H1 (cell line): ENCODE data around the gene LMO4. TPM values are rescaled to one million over a fixed set of nuclear protein-coding genes. Genes with fewer than 3 reads are reported as not detected.

Experiments
- CTCF ChIA-PET: fragments of 300-600 bp; sonication (Branson Sonifier 250); formaldehyde crosslinking; loops from one replicate; lab custom pipeline; 2021; ENCODE audit not compliant: partially characterized antibody; lab: Charles Lee
- POLR2A ChIA-PET: fragments of 300-600 bp; sonication (Branson Sonifier 250); formaldehyde crosslinking; loops from one replicate; lab custom pipeline; 2021; ENCODE audit warnings: inconsistent platforms; ENCODE audit not compliant: partially characterized antibody; lab: Charles Lee
- DNase-seq, 2 experiments: peaks; one replicate each; pipeline versions ENCODE4 v3.0.0 to v3.0.0-alpha.2; 2010 to 2022; ENCODE audit warnings: low spot score in 2 of 2, low read depth in 1 of 2, mixed read lengths in 1 of 2
- FAIRE-seq: peaks from 2 replicates; lab custom pipeline; 2011; peaks lifted over from hg19 to GRCh38; lab: Jason Lieb, UNC
- H2AFZ ChIP-seq: 2 replicates; pipeline ENCODE4 v1.8.1; 2012; ENCODE audit warnings: low read length, inconsistent platforms
- H2AK5ac ChIP-seq: 2 replicates; pipeline ENCODE4 v1.6.1; 2013; ENCODE audit warnings: low read depth, low read length
- H2BK120ac ChIP-seq: replicated peaks from 2 replicates; pipeline ENCODE3; 2013; ENCODE audit warnings: low read depth, low read length, inconsistent platforms
- H2BK12ac ChIP-seq: 2 replicates; pipeline ENCODE4 v1.6.1; 2013; ENCODE audit warnings: low read depth, low read length
- H2BK15ac ChIP-seq: 2 replicates; pipeline ENCODE4 v1.6.1; 2013; ENCODE audit warnings: low read length
- H2BK20ac ChIP-seq: 2 replicates; pipeline ENCODE4 v1.6.1; 2013; ENCODE audit warnings: low read length
- H2BK5ac ChIP-seq: 2 replicates; pipeline ENCODE4 v1.6.1; 2013; ENCODE audit warnings: low read depth, low read length
- H3K14ac ChIP-seq: 2 replicates; pipeline ENCODE4 v1.6.1; 2013; ENCODE audit warnings: inconsistent platforms; ENCODE audit not compliant: insufficient read length
- H3K18ac ChIP-seq: 2 replicates; pipeline ENCODE4 v1.6.1; 2013; ENCODE audit warnings: low read length; ENCODE audit errors: extremely low read depth
- H3K23ac ChIP-seq: 2 replicates; pipeline ENCODE4 v1.6.1; 2013; ENCODE audit warnings: inconsistent platforms; ENCODE audit not compliant: insufficient read length
- H3K23me2 ChIP-seq: 2 replicates; pipeline ENCODE4 v1.6.1; 2013; ENCODE audit warnings: low read depth, low read length
- H3K27ac ChIP-seq: 2 replicates; pipeline ENCODE4 v1.6.1; 2011; ENCODE audit warnings: low read depth, low read length, inconsistent platforms
- H3K27me3 ChIP-seq, 4 experiments: replicated peaks in 1 of 4; 1 replicate in 1 of 4; 2 replicates in 3 of 4; pipeline versions ENCODE4 v1.6.1 to v1.8.1; 2011 to 2013; ENCODE audit warnings: low read length in 3 of 4, mild to moderate bottlenecking in 3 of 4, inconsistent platforms in 2 of 4, mixed read lengths in 2 of 4, moderate library complexity in 1 of 4; ENCODE audit not compliant: control insufficient read depth in 3 of 4, insufficient read depth in 3 of 4; ENCODE audit errors: extremely low read depth in 1 of 4
- H3K36me3 ChIP-seq, 4 experiments: 2 replicates each; pipeline versions ENCODE4 v1.6.1 to v1.8.1; 2011 to 2013; ENCODE audit warnings: mild to moderate bottlenecking in 4 of 4, low read length in 3 of 4, moderate library complexity in 2 of 4, control low read depth in 1 of 4, inconsistent platforms in 1 of 4; ENCODE audit not compliant: insufficient read depth in 4 of 4, control insufficient read depth in 2 of 4
- H3K4ac ChIP-seq: replicated peaks from 2 replicates; pipeline ENCODE3; 2013; ENCODE audit warnings: low read length, low read depth, mixed read lengths, inconsistent platforms; ENCODE audit not compliant: insufficient read length
- H3K4me1 ChIP-seq, 4 experiments: replicated peaks in 1 of 4; 1 replicate in 1 of 4; 2 replicates in 3 of 4; pipeline versions ENCODE4 v1.6.1 to v1.8.1; 2011 to 2013; ENCODE audit warnings: low read length in 3 of 4, inconsistent platforms in 2 of 4, mixed read lengths in 1 of 4; ENCODE audit not compliant: insufficient read depth in 4 of 4, control insufficient read depth in 3 of 4
- H3K4me2 ChIP-seq, 2 experiments: 2 replicates each; pipeline versions ENCODE4 v1.6.1 to v1.8.1; 2011 to 2013; ENCODE audit warnings: low read depth in 2 of 2, low read length in 2 of 2, control low read depth in 1 of 2, inconsistent platforms in 1 of 2, mild to moderate bottlenecking in 1 of 2; ENCODE audit not compliant: insufficient read depth in 1 of 2
- H3K4me3 ChIP-seq, 4 experiments: fragments of 200-600, 300-600 bp in 1 of 4; sonication (generic), shearing (Covaris generic), sonication (Bioruptor Twin) in 1 of 4; 2 replicates each; pipeline versions ENCODE4 v1.5.1 to v1.8.1; 2011 to 2016; ENCODE audit warnings: low read length in 4 of 4, low read depth in 3 of 4, control low read depth in 2 of 4, inconsistent platforms in 2 of 4, mild to moderate bottlenecking in 2 of 4, mixed read lengths in 1 of 4, moderate library complexity in 1 of 4; ENCODE audit not compliant: insufficient read depth in 2 of 4; ENCODE audit errors: extremely low read depth in 1 of 4
- H3K56ac ChIP-seq: replicated peaks from 2 replicates; pipeline ENCODE3; 2013; ENCODE audit warnings: low read depth, mild to moderate bottlenecking, mixed read lengths, low read length, inconsistent platforms; ENCODE audit not compliant: insufficient read length
- H3K79me1 ChIP-seq: 2 replicates; pipeline ENCODE4 v1.6.1; 2013; ENCODE audit warnings: low read depth, low read length, control low read depth
- H3K79me2 ChIP-seq, 2 experiments: 2 replicates each; pipeline versions ENCODE4 v1.6.1 to v1.8.1; 2012 to 2013; ENCODE audit warnings: low read length in 2 of 2, mild to moderate bottlenecking in 2 of 2, inconsistent platforms in 1 of 2; ENCODE audit not compliant: insufficient read depth in 2 of 2, control insufficient read depth in 1 of 2
- H3K9ac ChIP-seq, 4 experiments: replicated peaks in 1 of 4; 1 replicate in 1 of 4; 2 replicates in 3 of 4; pipeline versions ENCODE4 v1.6.1 to v1.8.1; 2011 to 2013; ENCODE audit warnings: low read depth in 3 of 4, low read length in 3 of 4, control low read depth in 2 of 4, mild to moderate bottlenecking in 2 of 4, moderate library complexity in 2 of 4, inconsistent platforms in 1 of 4; ENCODE audit errors: extremely low read depth in 1 of 4
- H3K9me3 ChIP-seq, 2 experiments: 2 replicates each; pipeline versions ENCODE4 v1.6.1 to v1.8.1; 2012 to 2013; ENCODE audit warnings: mild to moderate bottlenecking in 2 of 2, moderate library complexity in 2 of 2, control low read depth in 1 of 2, inconsistent platforms in 1 of 2, low read depth in 1 of 2, low read length in 1 of 2, mixed read lengths in 1 of 2; ENCODE audit not compliant: insufficient read depth in 2 of 2
- H4K20me1 ChIP-seq, 2 experiments: replicated peaks in 1 of 2; 2 replicates each; pipeline versions ENCODE3 to v1.8.1; 2011 to 2013; ENCODE audit warnings: inconsistent platforms in 2 of 2, low read length in 2 of 2, mild to moderate bottlenecking in 1 of 2; ENCODE audit not compliant: insufficient read depth in 2 of 2, control insufficient read depth in 1 of 2
- H4K5ac ChIP-seq: 2 replicates; pipeline ENCODE4 v1.6.1; 2013; ENCODE audit warnings: low read length, low read depth, mixed read lengths, inconsistent platforms; ENCODE audit not compliant: insufficient read length
- H4K8ac ChIP-seq: 2 replicates; pipeline ENCODE4 v1.8.0; 2013; ENCODE audit warnings: mild to moderate bottlenecking, moderate library complexity, low read length, inconsistent platforms; ENCODE audit not compliant: insufficient read depth; ENCODE audit errors: extremely low read depth
- H4K91ac ChIP-seq: replicated peaks from 2 replicates; pipeline ENCODE3; 2013; ENCODE audit warnings: low read length, mixed read lengths, inconsistent platforms; ENCODE audit not compliant: insufficient read length
- ASH2L ChIP-seq: fragments of 200-600, 300-600 bp; sonication (generic); IDR thresholded peaks from one replicate; pipeline ENCODE4 v1.7.1; 2017; ENCODE audit warnings: low read length
- ATF3 ChIP-seq: IDR thresholded peaks from 2 replicates; pipeline ENCODE4 v1.6.1; 2011; ENCODE audit warnings: low read depth, mild to moderate bottlenecking, low read length; ENCODE audit not compliant: insufficient read depth
- BCL11A ChIP-seq, 2 experiments: IDR thresholded peaks; one replicate each; pipeline ENCODE4 v1.6.1; 2011; ENCODE audit warnings: low read depth in 2 of 2, low read length in 2 of 2, mild to moderate bottlenecking in 2 of 2
- KDM1A ChIP-seq: fragments of 200-600, 300-600 bp; sonication (generic); IDR thresholded peaks from 2 replicates; pipeline ENCODE4 v1.7.1; 2016; ENCODE audit warnings: mild to moderate bottlenecking, low read length, borderline replicate concordance
- MAFK ChIP-seq: IDR thresholded peaks from 2 replicates; pipeline ENCODE4 v1.6.1; 2012; ENCODE audit warnings: low read depth, mild to moderate bottlenecking, improper control_type of control experiment, low read length
- NANOG ChIP-seq: IDR thresholded peaks from 2 replicates; pipeline ENCODE4 v1.6.1; 2011; ENCODE audit warnings: low read length, low read depth, mild to moderate bottlenecking, inconsistent platforms; ENCODE audit not compliant: insufficient read depth, poor library complexity, severe bottlenecking
- POLR2A ChIP-seq, 2 experiments: IDR thresholded peaks; 1 replicate in 1 of 2; 2 replicates in 1 of 2; pipeline ENCODE4 v1.6.1; 2011; ENCODE audit warnings: low read depth in 2 of 2, low read length in 2 of 2, mild to moderate bottlenecking in 2 of 2; ENCODE audit errors: control extremely low read depth in 1 of 2
- POU5F1 ChIP-seq: IDR thresholded peaks from 2 replicates; pipeline ENCODE4 v1.6.1; 2011; ENCODE audit warnings: low read depth, mild to moderate bottlenecking, low read length, moderate library complexity
- RBBP5 ChIP-seq: IDR thresholded peaks from 2 replicates; pipeline ENCODE4 v1.7.1; 2012; ENCODE audit warnings: low read depth, mild to moderate bottlenecking, inconsistent platforms, low read length, moderate library complexity, borderline replicate concordance
- SIRT6 ChIP-seq: IDR thresholded peaks from one replicate; pipeline ENCODE4 v1.7.1; 2012; ENCODE audit warnings: low read length, inconsistent platforms
- SP1 ChIP-seq: IDR thresholded peaks from 2 replicates; pipeline ENCODE4 v1.6.1; 2011; ENCODE audit warnings: low read depth, low read length
- SRF ChIP-seq: IDR thresholded peaks from 2 replicates; pipeline ENCODE4 v1.6.1; 2011; ENCODE audit warnings: mild to moderate bottlenecking, low read depth, low read length, moderate library complexity
- ZNF274 ChIP-seq: IDR thresholded peaks from 2 replicates; pipeline ENCODE4 v1.7.0; 2012; ENCODE audit warnings: low read length, borderline replicate concordance; ENCODE audit errors: extremely low read depth
- WGBS, 2 experiments: shearing (Covaris generic) in 1 of 2; methylation state at CpG; one replicate each; pipeline versions ENCODE4 v1.1.6 to v1.1.7; 2013 to 2015; ENCODE audit warnings: low lambda C conversion rate in 2 of 2, mixed read lengths in 2 of 2, inconsistent platforms in 1 of 2, low coverage in 1 of 2, missing lambda C conversion rate in 1 of 2; ENCODE audit not compliant: insufficient replicate concordance in 2 of 2, insufficient coverage in 1 of 2, insufficient read length in 1 of 2; ENCODE audit errors: extremely low coverage in 1 of 2, missing lambda C conversion rate in 1 of 2; 5-methylcytosine and 5-hydroxymethylcytosine counted together
- polyA plus RNA-seq, 7 experiments: library from polyadenylated mRNA; depleted of rRNA in 3 of 7; stranded (reverse) in 5 of 7; unstranded in 2 of 7; fragments of >200 nt in 5 of 7; fragments of 200-250 nt in 2 of 7; gene quantifications; 1 replicate in 5 of 7; 2 replicates in 1 of 7; 4 replicates in 1 of 7; pipeline versions ENCODE4 v1.2.1 to v1.2.3, GENCODE V29; 2011 to 2013; ENCODE audit warnings: missing spikeins in 2 of 7, mixed read lengths in 2 of 7
- total RNA-seq: library from RNA; stranded (reverse); fragmentation: NEBNext Ultra II Directional; extraction: Animal tissue kit (Norgen Biotek cat#: 25700); gene quantifications from 2 replicates; pipeline ENCODE4 v1.2.1, GENCODE V29; 2021

LMO4 gene
- total and polyA plus RNA-seq, 2 of the 8 experiments (the other 6 are each of a cell fraction or from before 2014, with no cell fraction given), result 71.7 to 98.7 TPM

- CTCF ChIA-PET, result interaction anchor here (0.8 to 1.3 kb wide), 4 partner anchors 11 to 640 kb away, joined by 3 to 8 read pairs (median 4); no protein-coding TSS in a partner anchor
- no peak overlapping the region for H2AFZ ChIP-seq
- no peak for FAIRE-seq
These were observed 14.6 kb upstream of the LMO4 start for GRCh38 chr1:87314091-87314490.

More at GRCh38 chr1:87314091-87314490, 14.6 kb upstream of the LMO4 start:
- no peaks in the 10 kb centered on the region for H3K79me1 ChIP-seq
- H3K4ac ChIP-seq, result no peak overlapping the region
- H3K56ac ChIP-seq, result no peak overlapping the region
- no peaks in the 10 kb centered on the region for H3K9me3 ChIP-seq
- no peak overlapping the region for H2BK12ac ChIP-seq
- H3K36me3 ChIP-seq, result no peaks in the 10 kb centered on the region
- no peak overlapping the region for H2BK20ac ChIP-seq
- 86% methylated on average over 6 of the region's 6 CpGs; no CpG with 5 or more reads in 1 of the 2 experiments for WGBS, 2 experiments
- H4K8ac ChIP-seq, result no peak overlapping the region
- no peak overlapping the region for H2BK15ac ChIP-seq
- no peaks in the 10 kb centered on the region for H3K27me3 ChIP-seq
- H2AK5ac ChIP-seq, result no peak overlapping the region
- POLR2A ChIA-PET, result interaction anchor here (0.7 to 1.2 kb wide), 3 partner anchors 16 to 31 kb away, joined by 3 to 5 read pairs (median 4); no protein-coding TSS in a partner anchor
- TF ChIP-seq MAFK, result no peak
- TF ChIP-seq KDM1A, result no peak
- no peak for TF ChIP-seq SIRT6
- TF ChIP-seq SRF, result no peak
- no peak for TF ChIP-seq POU5F1
- no peak for TF ChIP-seq BCL11A (IDR thresholded peaks at IDR 0.05; ENCODE audit: low read depth in 2 of 2, low read length in 2 of 2)
- no peak for TF ChIP-seq ATF3
- TF ChIP-seq NANOG, result no peak
- TF ChIP-seq RBBP5, result no peak
- TF ChIP-seq ASH2L, result no peak
- no peak for TF ChIP-seq SP1
- no peak for TF ChIP-seq POLR2A (IDR thresholded peaks at IDR 0.05; ENCODE audit: control extremely low read depth in 1 of 2, low read depth in 2 of 2, low read length in 2 of 2)
- no peak for TF ChIP-seq ZNF274
- H2BK5ac ChIP-seq, result no peak overlapping the region
- H3K27ac ChIP-seq, result no peak overlapping the region
- no peaks in the 10 kb centered on the region for H3K79me2 ChIP-seq
- H3K23me2 ChIP-seq, result no peaks in the 10 kb centered on the region; the same call in 1 of the 2 replicates
- H3K4me2 ChIP-seq, result no peak overlapping the region
- no peak overlapping the region for H3K18ac ChIP-seq
- no peak overlapping the region for H3K23ac ChIP-seq
- peaks cover 0 to 4% (median 0%) of the 10 kb centered on the region in 4 experiments; a peak in 3 of 7 replicates for H3K4me1 ChIP-seq
- no peak overlapping the region for H3K9ac ChIP-seq
- no peaks in the 10 kb centered on the region for H4K20me1 ChIP-seq
- H2BK120ac ChIP-seq, result no peak overlapping the region
- no peak overlapping the region for H4K5ac ChIP-seq
- H3K4me3 ChIP-seq, result no peak overlapping the region
- no peak overlapping the region for H3K14ac ChIP-seq
- no peak for DNase-seq
- H4K91ac ChIP-seq, result no peak overlapping the region
